ENCODE data around the gene EXOC6B.
"Not testable (repeated sequence)": the region's sequence is repeated elsewhere in the genome, so short reads cannot be mapped to it uniquely, and the experiment has no call there.

The EXOC6B gene

DNA sequence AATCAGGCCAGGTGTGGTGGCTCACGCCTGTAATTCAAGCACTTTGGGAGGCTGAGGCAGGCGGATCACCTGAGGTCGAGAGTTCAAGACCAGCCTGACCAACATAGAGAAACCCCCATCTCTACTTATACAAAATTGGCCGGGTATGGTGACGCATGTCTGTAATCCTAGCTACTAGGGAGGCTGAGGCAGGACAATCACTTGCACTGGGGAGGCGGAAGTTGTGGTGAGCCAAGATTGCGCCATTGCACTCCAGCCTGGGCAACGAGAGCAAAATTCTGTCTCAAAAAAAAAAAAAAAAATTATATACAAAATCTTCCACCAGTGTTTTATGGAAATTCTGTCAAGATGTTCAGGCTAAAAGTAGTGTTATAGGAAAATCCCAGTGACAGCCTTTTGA, 290.2 kb downstream of the EXOC6B start:
- DNase-seq: not testable (repeated sequence)

DNA sequence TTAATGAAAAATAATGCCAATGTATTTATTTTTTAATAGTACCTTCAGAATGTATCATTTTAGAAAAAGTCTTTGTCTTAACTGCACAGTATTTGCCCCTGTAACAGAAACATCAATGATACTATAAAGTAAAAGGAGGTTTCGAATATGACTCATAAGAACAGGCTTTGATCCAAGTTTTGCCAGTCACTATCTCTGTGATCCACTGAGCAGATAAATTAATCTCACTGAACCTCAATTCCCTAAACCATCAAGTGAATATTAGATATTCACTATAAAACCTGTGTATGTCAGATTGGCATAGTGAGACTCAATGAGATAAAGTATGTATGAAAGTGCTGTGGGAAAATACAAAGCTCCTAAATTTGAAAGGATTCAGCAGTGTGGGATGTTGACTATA, 292.1 kb downstream of the EXOC6B start:
- DNase-seq: no peak

DNA sequence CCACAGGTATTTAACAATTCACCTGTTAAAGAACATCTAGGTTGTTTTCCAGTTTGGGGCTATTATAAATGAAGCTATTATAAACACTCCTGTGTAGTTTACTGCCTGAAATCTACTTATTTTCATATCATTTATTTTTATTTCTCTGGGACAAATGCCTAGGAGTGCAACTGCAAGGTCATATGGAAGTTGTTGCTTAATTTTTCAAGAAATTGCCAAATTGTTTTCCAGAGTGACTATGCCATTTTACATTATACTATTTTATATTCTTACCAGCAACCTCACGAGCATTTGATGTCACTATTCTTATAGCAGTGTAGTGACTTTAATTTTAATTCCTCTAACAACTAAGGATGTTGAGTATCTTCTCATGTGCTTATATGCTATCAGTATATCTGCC, 298.4 kb downstream of the EXOC6B start:
- DNase-seq: no peak

DNA sequence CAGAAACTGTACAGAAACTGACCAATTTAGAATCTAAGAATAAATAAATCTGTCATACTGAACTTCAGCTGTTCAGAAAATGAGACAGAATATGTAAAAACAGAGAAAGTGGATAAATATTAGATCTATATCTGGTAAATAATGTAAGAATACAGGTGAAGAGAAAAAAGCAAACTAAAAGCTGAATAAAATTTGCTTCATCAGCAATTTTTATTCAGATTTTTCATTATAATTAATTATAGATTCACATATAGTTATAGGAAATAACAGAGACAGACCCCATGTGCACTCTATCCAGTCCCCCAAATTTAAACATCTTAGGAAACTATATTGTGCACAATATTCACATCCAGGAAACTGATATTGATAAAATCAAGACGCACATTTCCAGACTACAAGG, 299.2 kb downstream of the EXOC6B start:
- DNase-seq: no peak

DNA sequence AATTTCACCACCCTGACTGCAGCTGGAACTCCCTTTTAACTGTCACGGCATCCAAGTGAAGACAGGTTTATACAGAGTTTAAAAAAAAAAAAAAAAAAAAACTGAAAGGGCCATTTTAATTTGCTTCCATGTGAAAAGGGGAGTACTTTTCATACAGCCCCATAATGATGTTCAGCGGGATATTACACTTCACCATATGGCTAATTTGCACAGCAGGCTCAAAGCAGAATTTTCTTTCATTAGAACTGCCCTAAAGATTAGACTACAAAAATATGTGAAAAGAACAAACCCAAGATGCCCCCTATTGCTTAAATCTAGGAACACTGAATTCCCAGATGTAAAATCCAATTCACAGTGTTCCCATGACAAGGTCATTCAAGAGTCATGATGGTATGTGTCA, 301.8 kb downstream of the EXOC6B start:
- no peak for DNase-seq

DNA sequence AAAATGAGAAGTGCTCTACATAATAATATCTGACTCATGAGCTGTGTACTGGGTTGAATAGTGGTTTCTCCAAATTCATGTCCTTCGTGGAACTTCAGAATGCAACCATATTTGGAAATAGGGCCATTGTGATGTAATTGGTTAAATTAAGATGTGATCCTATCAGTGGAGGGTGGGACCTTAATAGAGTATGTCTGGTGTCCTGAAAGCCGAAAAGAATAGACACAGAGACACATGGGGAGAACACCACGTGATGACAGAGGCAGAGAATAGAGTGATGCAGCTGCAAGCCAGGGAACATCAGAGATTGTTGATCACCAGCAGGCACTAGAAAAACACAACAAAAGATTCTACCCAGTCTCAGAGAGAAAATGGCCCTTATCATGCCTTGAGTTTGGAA, 310.1 kb downstream of the EXOC6B start:
- DNase-seq: no peak

DNA sequence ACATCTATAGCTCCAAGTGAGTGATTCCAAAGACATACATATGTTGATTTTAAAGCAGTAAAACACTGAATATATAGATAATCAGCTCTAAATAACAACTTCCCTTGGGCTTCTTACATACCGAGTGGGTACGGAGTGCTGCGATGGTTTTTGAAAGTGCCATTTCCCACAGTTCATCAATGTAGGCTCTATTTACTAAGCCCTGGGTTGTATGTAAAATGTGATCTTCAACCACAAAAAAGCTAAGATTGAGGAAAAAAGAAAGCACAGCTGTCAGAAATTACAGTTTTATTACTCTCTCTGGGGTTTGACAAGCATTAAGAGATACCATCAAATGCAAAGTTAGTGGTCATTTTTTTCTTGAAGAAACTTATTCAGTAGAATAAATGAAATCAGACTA, 312.8 kb downstream of the EXOC6B start:
- DNase-seq: no peak

DNA sequence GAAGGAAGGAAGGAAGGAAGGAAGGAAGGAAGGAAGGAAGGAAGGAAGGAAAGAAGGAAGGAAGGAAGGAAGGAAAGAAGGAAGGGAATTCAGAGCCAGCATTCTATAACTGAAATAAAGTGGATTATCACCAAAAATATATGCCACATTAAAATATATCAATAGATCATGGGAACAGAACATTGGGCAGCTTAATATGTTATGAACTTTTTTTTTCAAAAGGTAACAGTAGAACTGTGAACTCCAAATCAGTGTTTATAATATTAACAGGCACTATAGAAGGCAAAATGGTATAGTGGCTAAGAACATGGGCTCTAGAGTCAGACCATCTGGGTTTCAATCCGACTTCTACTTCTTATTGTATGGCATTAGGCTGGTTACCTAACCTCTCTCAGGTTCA, 313.5 kb downstream of the EXOC6B start:
- no peak for DNase-seq

DNA sequence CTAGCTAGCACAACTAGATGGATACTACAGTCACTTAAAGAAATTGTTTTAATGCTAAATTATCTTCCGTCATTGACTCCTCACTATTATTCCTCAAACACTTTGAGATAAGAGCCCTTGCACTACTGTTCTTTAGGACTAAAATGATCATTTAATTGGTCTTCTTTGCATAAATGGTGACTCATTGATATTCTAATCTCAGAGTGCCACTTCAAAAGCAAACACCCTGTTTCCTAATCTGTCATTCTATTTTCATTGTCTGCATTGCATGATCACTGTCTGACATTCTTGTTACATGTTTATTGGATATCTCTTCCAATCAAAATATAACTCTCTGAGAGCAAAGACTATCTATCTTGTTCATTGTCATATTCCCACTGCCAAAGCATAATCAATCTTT, 313.9 kb downstream of the EXOC6B start:
- no peak for DNase-seq

DNA sequence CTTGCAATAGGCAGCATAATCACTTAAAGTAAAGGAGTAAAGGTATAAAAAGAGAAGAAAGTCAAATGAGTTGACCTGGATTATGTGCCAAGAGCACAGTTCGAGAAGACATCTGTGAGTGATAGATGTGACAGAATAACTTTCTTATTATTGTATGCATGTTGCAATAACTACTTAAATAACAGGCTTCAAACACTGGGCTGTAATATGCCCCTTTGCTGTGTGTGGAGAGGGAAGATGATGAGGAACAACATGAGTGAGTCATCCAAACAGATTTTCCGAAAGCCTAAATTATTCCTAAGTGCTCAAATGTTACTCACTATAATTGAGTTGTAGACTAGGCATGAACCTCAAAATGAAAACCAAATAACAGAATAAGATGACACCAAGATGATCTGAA, 328.1 kb downstream of the EXOC6B start:
- DNase-seq: no peak

DNA sequence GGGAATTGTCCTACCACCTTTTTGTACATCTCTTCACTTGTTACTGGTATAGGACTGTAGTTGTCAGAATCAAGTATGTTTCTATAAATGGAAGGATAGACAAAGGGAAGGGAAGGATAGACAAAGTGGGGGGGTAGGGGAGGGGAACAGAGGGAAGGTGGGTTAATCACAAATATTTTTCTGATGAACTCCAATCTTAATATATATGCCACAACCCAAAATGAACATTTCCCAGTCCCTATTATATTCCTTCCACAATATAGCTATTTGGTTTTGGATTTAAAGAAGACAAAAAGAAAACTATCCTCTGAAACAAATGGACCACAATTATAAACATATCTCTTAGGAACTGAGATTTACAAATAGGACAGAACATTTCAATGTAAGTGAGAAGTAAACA, 329.4 kb downstream of the EXOC6B start:
- DNase-seq: no peak

DNA sequence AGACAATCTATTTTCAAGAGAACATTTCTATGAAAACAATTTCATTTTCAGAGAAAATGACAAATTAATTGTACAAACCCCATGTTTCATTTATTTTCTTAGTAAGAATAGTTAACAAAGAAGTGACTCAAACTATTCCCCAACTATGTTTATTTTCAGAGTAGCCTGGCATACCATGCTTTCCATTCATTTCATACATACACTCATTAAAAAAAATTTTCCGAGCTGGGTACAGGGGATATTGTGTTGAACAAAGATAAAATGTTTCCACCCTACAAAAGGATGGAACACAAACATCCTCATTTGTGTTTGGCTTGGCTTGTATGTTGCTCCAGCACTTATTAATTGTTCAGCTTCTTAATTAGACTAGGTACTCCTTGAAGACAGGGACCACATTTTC, 331.4 kb downstream of the EXOC6B start:
- no peak for DNase-seq

DNA sequence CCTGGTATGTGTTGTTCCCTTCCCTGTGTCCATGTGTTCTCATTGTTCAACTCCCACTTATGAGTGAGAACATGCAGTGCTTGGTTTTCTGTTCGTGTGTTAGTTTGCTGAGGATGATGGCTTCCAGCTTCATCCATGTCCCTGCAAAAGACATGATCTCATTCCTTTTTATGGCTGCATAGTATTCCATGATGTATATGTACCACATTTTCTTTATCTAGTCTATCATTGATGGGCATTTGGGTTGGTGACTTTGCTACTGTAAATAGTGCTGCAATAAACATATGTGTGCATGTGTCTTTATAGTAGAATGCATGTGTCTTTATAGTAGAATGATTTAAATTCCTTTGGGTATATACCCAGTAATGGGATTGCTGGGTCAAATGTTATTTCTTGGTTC, 341.2 kb downstream of the EXOC6B start:
- DNase-seq: not testable (repeated sequence)

DNA sequence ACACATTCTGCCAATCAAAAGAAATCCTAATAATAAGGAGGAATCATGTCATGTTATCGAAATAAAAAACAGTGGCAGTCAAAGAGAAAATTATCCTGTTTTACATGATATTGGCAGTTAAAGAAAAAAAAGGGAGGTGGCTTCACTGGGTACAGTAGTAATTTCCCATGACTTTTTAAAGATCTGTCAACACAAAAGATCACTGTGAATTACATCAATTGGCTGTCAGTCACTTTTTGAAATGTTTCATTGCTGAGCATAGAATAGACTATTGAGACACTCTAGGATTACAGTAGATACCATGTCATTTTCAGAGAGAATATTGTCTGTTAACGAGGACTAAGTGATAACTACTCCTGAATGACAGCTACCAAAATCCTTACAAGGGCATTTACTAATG, 342.5 kb downstream of the EXOC6B start:
- DNase-seq: no peak

DNA sequence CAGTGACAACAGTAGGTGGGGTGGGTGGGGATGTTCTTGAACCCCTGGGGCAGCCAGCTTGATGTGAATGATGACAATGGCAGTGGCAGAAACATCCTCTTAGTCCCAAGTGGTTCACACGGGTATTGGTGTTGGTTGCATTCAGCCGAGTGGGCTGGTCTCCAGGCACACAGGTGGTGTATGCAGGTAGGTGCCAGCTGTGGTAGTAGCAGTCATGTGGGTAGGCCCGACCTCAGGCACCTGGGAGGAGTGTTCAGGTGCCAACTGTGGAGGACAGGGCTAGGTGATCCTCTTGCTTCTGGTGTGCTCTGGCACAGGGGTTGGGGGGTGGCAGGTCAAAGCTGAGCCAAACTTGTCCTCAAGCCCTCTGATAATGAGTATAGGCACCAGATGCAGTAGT, 350.6 kb downstream of the EXOC6B start:
- DNase-seq: no peak

DNA sequence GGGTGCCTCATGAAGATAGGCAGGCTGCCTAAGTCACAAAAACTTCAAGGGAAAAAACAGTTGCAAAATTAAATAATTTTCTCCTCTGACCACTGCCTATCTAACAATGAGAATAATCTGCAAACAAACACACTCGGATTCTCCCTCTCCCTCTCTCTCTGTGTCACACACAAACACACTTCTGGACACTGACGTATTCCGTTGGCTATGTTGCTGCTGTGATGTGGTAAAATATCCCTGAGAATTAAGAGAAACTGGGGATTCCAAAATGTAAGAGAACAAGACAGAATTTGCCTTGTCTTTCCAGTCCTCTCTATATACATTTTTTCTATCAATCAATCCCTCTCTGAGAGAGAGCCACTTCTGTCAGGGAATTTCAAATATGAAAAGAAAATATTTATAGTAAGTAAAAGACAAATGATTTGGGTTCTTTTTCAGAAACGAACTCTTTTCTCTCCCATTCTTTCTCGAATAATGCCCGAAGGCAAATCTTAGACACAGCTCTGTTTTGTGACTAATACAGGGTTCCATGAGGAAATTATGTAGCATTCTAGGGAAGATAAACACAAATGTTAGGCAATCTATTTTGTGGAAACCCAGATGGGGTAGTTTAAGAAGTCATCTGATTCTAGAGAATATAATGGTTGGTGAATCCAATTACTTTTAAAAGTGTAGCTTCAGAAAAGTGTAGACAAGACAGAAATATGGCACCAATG, 367.9 kb downstream of the EXOC6B start:
- no peak for DNase-seq

DNA sequence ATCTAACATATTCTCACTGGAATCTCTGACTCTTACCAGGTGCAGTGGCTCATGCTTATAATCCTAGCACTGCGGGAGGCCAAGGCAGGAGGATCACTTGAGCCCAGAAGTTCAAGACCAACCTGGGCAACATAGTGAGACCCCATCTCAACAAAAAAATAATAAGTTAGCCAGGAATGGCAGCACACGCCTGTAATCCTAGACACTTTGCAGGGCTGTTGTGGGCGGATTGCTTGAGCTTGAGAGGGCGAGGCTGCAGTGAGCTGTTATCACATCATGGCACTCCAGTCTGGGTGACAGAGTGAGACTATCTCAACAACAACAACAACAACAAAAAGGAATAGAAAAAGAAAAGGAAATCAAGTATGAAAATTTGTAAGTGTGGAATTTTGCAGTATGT, 371.6 kb downstream of the EXOC6B start:
- DNase-seq: no peak

DNA sequence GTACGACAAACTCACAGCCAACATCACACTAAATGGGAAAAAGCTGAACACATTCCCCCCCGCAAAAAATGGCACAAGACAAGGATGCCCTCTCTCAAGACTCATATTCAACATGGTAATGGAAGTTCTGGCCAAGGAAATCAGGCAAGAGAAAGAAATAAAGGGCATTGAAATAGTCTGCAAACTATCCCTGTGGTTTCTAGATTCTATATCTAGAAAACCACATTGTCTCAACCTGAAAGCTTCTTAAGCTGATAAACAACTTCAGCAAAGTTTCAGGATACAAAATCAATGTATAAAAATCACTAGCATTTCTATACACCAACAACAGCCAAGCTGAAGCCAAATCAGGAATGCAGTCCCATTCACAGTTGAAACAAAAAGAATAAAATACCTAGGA, 383.6 kb downstream of the EXOC6B start:
- DNase-seq: no peak

DNA sequence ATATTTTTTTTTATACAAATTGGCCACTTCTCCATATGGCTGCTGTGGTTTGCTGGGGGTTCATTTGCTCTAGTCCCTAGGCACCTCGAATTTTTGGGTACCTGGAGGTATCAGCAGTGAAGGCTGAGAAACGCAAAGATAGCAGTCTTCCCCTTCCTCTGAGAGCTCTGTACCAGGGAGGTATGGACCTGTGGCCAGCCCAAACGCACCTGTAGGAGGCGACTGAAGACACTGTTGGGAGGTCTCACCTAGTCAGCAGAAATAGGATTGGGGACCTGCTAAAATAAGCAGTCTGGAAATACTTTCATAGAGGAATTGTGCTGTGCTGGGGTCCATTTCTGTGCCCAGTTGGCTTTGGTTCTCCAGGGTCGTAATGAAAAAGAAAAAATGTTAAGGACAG, 385.9 kb downstream of the EXOC6B start:
- no peak for DNase-seq

DNA sequence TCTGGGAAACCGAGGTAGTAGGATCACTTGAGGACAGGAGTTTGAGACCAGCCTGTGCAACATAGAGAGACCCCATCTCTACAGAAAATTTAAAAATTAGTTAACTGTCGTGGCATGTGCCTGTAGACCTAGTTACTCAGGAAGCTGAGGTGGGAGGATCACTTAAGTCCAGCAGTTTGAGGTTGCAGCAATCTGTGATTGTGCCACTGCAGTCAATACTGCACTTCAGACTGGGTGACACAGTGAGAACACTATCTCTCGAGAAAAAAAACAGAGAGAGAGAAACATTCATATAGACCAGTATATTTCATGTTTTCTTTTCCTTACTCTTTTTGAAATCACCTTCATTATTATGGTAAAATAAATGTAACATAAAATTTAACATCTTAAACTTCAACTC, 387.5 kb downstream of the EXOC6B start:
- DNase-seq: no peak

DNA sequence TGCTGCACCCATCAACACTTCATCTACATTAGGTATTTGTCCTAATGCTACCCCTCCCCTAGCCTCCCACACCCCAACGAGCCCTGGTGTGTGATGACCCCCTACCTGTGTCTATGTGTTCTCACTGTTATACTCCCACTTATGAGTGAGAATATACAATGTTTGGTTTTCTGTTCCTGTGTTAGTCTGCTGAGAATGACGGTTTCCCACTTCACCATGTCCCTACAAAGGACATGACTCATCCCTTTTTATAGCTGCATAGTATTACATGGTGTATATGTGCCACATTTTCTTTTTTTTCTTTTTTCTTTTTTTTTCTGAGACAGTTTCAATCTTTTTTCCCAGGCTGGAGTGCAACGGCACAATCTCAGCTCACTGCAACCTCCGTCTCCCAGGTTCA, 394.1 kb downstream of the EXOC6B start:
- no peak for DNase-seq

DNA sequence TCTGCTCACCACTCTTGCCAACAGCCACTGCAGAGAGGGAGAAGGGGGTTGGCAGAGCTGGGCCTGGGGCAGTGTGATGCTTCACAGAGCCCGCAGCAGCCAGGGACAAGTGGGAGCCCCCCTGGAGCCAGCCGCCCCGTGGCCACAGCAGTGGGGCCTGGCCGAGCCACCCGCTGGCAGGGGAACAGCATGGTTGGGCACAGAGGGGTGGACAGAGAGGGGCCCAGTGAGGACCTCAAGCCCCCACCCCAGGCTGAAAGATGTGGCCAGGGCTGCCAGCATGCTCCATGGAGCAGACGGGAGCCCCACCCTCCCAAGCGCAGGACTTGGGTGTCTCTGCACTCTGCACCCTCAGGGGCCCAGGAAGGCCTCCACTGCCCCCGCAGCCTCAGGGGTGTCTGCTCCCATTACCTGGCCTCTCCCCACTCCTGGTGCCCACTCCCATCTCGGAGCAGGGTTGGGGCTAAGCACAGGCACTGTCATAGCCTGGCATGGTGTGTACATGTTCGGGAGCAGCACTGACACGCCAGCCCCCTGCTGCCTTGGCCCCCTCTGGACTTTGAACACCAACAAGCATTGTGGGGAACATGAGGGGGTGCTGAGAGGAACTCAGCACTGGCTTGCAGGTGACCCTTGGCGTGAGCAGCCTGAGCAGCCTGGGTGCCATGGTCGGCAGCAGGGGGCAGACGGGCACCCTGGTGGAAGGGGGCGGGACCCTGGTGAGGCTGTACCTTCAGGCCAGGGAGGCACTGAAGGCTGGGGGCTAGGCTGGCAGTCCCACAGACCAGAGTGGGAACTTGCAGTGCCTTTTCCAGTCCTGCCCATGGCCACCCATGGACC, 398.6 kb downstream of the EXOC6B start:
- DNase-seq: no peak

DNA sequence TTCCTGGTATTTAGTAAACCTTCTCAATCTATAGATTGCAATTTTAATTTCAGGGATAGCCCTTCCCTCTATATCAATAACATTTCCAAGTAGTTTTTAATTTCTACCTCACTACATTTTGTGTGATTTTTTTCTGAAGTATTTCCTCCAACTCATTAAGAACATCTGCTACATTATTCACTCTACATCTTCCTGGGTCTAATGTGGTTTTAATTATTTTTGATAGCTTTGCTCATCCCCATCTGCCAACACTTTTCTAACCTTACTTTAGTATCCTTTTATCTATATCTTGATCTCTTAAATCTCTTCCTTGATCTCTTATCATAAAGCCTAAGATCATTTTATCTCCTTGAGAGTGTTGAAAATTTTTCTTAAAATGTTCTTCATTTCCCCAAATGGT, 399.8 kb downstream of the EXOC6B start:
- no peak for DNase-seq

DNA sequence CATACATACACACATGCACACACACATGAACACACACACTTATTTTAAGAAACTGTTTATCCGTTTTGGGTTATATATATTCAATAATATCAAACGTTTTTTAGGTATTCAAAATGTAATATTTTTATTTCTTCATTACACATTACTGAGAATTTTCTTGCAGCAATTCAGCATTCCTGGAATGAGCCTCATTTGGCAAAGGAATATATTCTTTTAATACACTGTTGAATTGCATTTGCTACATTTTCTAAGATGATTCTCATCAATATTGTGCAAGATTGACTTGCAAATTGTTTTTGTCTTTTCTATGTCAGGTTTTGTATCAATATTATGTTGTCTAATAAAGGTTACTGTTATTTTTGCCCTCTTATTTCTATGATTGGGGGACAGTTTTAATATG, 402.1 kb downstream of the EXOC6B start:
- no peak for DNase-seq

Data from NCI-H2081 treated with DMSO at 0.1 percent for 48 hours (cell line).